Ovary (tissue), 1 donor: ENCODE data around the gene FGGY.

Experiments used
- EP300 ChIP-seq: sonication (generic); formaldehyde crosslinking; IDR thresholded peaks from one replicate; pipeline ENCODE4 v1.6.1; 2017; ENCODE audit warnings: antibody characterized with exemption
- POLR2A ChIP-seq: fragments of 450-650 bp; IDR thresholded peaks from one replicate; pipeline ENCODE4 v1.6.1; 2017; ENCODE audit warnings: antibody characterized with exemption, mild to moderate bottlenecking, moderate library complexity

GRCh38 chr1:59751801-59752200 lies 454.9 kb downstream of the FGGY start:
- TF ChIP-seq EP300 (no peak), POLR2A (no peak)
